Measurements from ENCODE around the gene CA10. TPM values are rescaled to one million over a fixed set of nuclear protein-coding genes. Genes with fewer than 3 reads are reported as not detected.

CA10 gene
- total RNA-seq, 1 experiment from 2014 or later = not detected

- Histone ChIP-seq H3K4me3 (ENCODE audit: low read depth, low read length) (no peak overlapping the region), H3K9me3 (no peaks in the 10 kb centered on the region), H3K27me3 (replicated peaks; ENCODE audit: control insufficient read depth, insufficient read depth, low read length) (no peaks in the 10 kb centered on the region), H3K36me3 (ENCODE audit: control insufficient read depth, insufficient read depth, low read length) (no peaks in the 10 kb centered on the region), H3K4me1 (peaks cover 13% of the 10 kb centered on the region)
- Mint-ChIP-seq H3K9me3 (ENCODE audit: unreplicated experiment) (no peaks in the 10 kb centered on the region), H3K4me1 (ENCODE audit: low read depth, unreplicated experiment) (peaks cover 9% of the 10 kb centered on the region), H3K36me3 (ENCODE audit: insufficient read depth, unreplicated experiment) (no peaks in the 10 kb centered on the region), H3K4me3 (ENCODE audit: unreplicated experiment) (no peak overlapping the region), H3K27ac (ENCODE audit: unreplicated experiment) (no peak overlapping the region), H3K27me3 (ENCODE audit: insufficient read depth, unreplicated experiment) (peaks cover 8% of the 10 kb centered on the region)
- BruUV-seq (replicated peaks) = no TSS peak
- ChIA-PET POLR2A (no interaction called here), CTCF (no interaction called here)
- no peak for TF ChIP-seq CTCF (IDR thresholded peaks at IDR 0.05; ENCODE audit: insufficient read depth in 1 of 2, low read depth in 1 of 2, low read length in 1 of 2, severe bottlenecking in 1 of 2, unreplicated experiment in 1 of 2)
- intact Hi-C loops (cut with micrococcal nuclease; ENCODE audit: unreplicated experiment) = no loop called here
- DNase-seq = no peak
Observed at GRCh38 chr17:51611585-51611984, 546.9 kb downstream of the CA10 start.

- no peaks in the 10 kb centered on the region for H3K36me3 ChIP-seq (ENCODE audit: control insufficient read depth, insufficient read depth, low read length)
- intact Hi-C loops (cut with micrococcal nuclease; ENCODE audit: unreplicated experiment) = no loop called here
- H3K4me3 ChIP-seq (ENCODE audit: low read depth, low read length) = no peak overlapping the region
- ChIA-PET POLR2A (no interaction called here), CTCF (no interaction called here)
- Mint-ChIP-seq H3K4me1 (ENCODE audit: low read depth, unreplicated experiment) (peaks cover 9% of the 10 kb centered on the region), H3K27ac (ENCODE audit: unreplicated experiment) (no peak overlapping the region), H3K36me3 (ENCODE audit: insufficient read depth, unreplicated experiment) (no peaks in the 10 kb centered on the region), H3K9me3 (ENCODE audit: unreplicated experiment) (no peaks in the 10 kb centered on the region), H3K4me3 (ENCODE audit: unreplicated experiment) (no peak overlapping the region), H3K27me3 (ENCODE audit: insufficient read depth, unreplicated experiment) (peaks cover 7% of the 10 kb centered on the region)
- no peaks in the 10 kb centered on the region for H3K9me3 ChIP-seq
- TF ChIP-seq CTCF (IDR thresholded peaks at IDR 0.05; ENCODE audit: insufficient read depth in 1 of 2, low read depth in 1 of 2, low read length in 1 of 2, severe bottlenecking in 1 of 2, unreplicated experiment in 1 of 2) = no peak
- BruUV-seq (replicated peaks) = no TSS peak
- peaks cover 13% of the 10 kb centered on the region for H3K4me1 ChIP-seq
- DNase-seq = no peak
- H3K27me3 ChIP-seq (replicated peaks; ENCODE audit: control insufficient read depth, insufficient read depth, low read length) = no peaks in the 10 kb centered on the region
Observed at GRCh38 chr17:51610834-51611233, 547.7 kb downstream of the CA10 start.

GRCh38 chr17:51610155-51610554 is 548.4 kb downstream of the CA10 start:
- ChIA-PET POLR2A (no interaction called here), CTCF (no interaction called here)
- DNase-seq = no peak
- no peak overlapping the region for H3K4me3 ChIP-seq (ENCODE audit: low read depth, low read length)
- peaks cover 9% of the 10 kb centered on the region for H3K4me1 Mint-ChIP-seq (ENCODE audit: low read depth, unreplicated experiment)
- BruUV-seq (replicated peaks) = no TSS peak
- no peaks in the 10 kb centered on the region for H3K27me3 ChIP-seq (replicated peaks; ENCODE audit: control insufficient read depth, insufficient read depth, low read length)
- H3K9me3 Mint-ChIP-seq (ENCODE audit: unreplicated experiment) = no peaks in the 10 kb centered on the region
- H3K9me3 ChIP-seq = no peaks in the 10 kb centered on the region
- TF ChIP-seq CTCF (IDR thresholded peaks at IDR 0.05; ENCODE audit: insufficient read depth in 1 of 2, low read depth in 1 of 2, low read length in 1 of 2, severe bottlenecking in 1 of 2, unreplicated experiment in 1 of 2) = no peak
- H3K36me3 Mint-ChIP-seq (ENCODE audit: insufficient read depth, unreplicated experiment) = no peaks in the 10 kb centered on the region
- no peak overlapping the region for H3K4me3 Mint-ChIP-seq (ENCODE audit: unreplicated experiment)
- peaks cover 13% of the 10 kb centered on the region for H3K4me1 ChIP-seq
- H3K27ac Mint-ChIP-seq (ENCODE audit: unreplicated experiment) = no peak overlapping the region
- H3K27me3 Mint-ChIP-seq (ENCODE audit: insufficient read depth, unreplicated experiment) = peaks cover 3% of the 10 kb centered on the region
- intact Hi-C loops (cut with micrococcal nuclease; ENCODE audit: unreplicated experiment) = no loop called here
- H3K36me3 ChIP-seq (ENCODE audit: control insufficient read depth, insufficient read depth, low read length) = no peaks in the 10 kb centered on the region

Data from Caco-2 (cell line).